ENCODE measurements around the gene TRAM2.

GRCh38 chr6:52566201-52566600, 10.7 kb downstream of the TRAM2 start:
- no peak for TF ChIP-seq CTCF (IDR thresholded peaks at IDR 0.05)
- TF ChIP-seq POLR2A (IDR thresholded peaks at IDR 0.05): no peak
